ENCODE measurements around the gene DUOX1.
A peak's percentile ranks its signal among the peaks of the same experiment; 100 is the strongest.

DUOX1 gene

GRCh38 chr15:45106002-45106790, 23.6 kb upstream of the DUOX1 start:
- DNase-seq: no peak

DNA sequence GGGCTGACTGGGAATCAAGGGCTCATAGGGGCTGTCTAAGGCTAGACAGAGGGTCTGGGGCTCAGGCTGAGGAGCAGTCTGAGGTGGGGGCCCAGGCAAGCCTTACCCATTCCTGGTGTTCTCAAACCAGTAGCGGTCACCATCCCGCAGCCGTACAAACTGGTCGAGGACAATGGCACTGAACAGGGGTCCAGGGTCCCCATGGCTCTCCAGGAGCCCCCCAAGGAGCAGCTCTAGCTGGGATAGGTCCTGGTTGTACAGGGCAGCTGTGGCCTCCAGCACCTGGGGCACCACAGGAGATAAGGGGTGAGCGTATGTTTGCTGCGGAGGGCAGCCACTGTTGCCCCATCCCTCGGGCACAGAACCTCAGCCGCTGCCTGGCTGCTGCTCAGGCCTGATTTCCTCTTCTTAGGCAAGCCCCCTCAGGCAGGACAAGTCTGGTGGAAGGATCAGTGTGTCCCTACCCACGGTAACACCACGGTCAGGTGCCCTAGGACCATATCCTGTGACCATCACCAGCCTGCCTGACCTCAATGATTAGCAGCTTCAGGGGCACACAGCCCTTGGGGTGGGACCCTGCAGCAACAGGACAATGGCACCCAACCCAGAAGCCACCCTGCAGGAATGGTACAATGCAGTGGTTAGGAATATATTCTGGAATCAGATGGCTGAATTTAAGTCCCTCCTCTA, 21.7 kb upstream of the DUOX1 start:
- DNase-seq: no peak

- DNase-seq: no peak
These were observed 19.5 kb upstream of the DUOX1 start for GRCh38 chr15:45110256-45110820.

DNA sequence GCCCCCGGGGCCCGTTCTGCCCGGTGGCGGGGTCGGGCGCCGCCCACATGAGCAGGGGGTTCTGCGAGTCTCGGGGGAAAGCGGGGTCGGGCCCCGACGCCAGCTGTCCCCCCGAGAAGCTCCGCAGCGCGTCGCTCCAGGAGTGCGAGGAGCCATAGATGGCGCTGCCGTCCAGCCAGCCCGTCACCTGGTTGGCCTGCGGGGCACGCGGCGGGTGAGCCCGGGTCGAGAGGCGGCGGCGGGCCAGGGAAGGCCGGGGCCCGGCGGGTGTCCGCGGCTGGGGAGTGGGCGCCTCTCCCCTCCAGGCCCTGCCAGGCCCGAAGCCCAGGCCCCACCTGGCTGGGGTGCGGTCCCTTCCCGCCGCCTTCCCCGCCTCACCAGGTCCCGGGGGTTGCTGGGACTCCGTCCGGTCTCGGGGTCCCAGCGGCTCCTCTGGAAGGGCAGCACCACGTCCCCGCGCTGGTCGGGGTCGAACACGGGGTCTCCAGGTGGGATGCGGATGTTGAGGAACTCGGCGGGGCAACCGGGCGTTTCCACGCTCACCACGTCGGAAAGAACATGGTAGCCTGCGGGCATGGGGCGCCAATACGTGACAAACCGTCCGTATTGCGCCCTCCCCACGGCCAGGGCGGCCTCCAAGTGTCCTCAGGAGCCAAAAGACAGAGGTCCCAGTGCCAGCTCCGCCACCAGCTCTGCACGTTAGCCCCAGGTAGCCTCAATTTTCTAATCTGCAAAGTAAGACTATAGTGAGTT, 18.2 kb upstream of the DUOX1 start:
- no peak for DNase-seq

DNA sequence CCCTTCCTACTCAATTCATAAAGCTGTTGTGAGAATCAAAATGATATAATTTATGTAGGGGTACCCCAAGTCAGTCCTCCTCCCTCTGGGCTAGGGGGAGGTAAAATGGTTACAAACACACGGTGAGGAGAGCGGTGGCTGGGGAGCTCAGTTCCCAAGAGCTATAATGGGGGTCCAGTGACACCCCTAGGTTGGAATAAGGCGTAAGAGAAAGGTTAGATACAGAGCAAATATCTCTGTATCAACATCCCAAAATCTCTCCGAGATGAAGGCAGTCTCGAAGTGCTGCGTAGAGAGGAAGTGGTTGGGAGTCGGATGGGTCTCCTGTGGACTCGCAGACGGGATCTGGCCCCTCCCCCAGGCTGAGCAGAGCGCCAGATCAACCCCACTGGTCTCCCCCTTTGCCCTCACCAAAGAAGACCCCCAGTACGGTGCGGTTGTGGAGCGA, 17.6 kb upstream of the DUOX1 start:
- DNase-seq: no peak

- no peak for DNase-seq
These were observed 17.0 kb upstream of the DUOX1 start for GRCh38 chr15:45112591-45113379.

GRCh38 chr15:45113380-45113990, 16.3 kb upstream of the DUOX1 start:
- no peak for DNase-seq

GRCh38 chr15:45114076-45114750, 15.6 kb upstream of the DUOX1 start, which contains the start of the genes DUOX2 and DUOXA2:
DUOX2 (minus strand) TSS chr15:45114172; CDS start chr15:45113411, 761 bp downstream.
DUOXA2 (plus strand) TSS chr15:45114326; CDS start chr15:45114606, 280 bp downstream.
- DNase-seq: no peak

DNA sequence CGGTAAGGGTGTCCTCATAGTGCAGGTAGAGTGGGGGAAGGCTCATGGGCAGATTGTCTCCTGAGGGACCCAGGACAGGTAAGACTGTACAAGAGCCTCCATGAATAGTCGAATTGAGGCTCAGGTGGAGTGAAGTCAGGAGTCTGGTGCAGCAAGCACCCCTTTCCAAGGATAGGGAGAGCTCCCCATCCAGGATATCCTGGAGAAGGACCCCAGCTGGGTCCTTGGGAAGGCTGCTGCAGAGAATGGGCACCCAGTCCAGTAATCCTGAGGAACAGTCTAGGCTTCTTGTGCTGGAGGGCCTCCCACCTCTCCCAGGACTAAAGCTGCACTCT, 15.1 kb upstream of the DUOX1 start:
- no peak for DNase-seq

- DNase-seq: no peak
These were observed 14.4 kb upstream of the DUOX1 start for GRCh38 chr15:45115312-45115820.

GRCh38 chr15:45116006-45116481, 13.8 kb upstream of the DUOX1 start:
- no peak for DNase-seq

- no peak for DNase-seq
These were observed 13.1 kb upstream of the DUOX1 start for GRCh38 chr15:45116482-45117307.

DNA sequence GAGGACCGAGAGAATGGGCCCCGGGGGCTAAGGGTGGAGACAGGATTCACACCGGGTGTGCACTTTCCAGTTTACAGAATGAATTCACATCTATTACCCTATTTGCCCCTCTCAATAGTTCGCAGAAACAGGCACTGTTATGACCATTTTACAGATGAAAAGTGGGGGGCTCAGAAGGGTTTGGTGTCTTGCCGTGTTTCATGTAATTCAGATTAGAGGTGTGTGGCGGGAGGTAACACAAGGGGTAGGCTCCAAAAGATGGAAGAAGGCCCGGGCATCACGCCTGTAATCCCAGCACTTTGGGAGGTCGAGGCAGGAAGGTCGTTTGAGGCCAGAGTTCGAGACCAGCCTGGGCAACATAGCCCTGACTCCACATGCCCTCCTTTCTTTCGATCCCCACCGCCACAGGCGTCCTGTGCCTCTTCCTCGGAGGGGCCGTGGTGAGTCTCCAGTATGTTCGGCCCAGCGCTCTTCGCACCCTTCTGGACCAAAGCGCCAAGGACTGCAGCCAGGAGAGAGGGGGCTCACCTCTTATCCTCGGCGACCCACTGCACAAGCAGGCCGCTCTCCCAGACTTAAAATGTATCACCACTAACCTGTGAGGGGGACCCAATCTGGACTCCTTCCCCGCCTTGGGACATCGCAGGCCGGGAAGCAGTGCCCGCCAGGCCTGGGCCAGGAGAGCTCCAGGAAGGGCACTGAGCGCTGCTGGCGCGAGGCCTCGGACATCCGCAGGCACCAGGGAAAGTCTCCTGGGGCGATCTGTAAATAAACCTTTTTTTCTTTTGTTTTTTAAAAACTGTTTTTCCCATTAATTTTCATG, 12.3 kb upstream of the DUOX1 start:
- DNase-seq: no peak

DNA sequence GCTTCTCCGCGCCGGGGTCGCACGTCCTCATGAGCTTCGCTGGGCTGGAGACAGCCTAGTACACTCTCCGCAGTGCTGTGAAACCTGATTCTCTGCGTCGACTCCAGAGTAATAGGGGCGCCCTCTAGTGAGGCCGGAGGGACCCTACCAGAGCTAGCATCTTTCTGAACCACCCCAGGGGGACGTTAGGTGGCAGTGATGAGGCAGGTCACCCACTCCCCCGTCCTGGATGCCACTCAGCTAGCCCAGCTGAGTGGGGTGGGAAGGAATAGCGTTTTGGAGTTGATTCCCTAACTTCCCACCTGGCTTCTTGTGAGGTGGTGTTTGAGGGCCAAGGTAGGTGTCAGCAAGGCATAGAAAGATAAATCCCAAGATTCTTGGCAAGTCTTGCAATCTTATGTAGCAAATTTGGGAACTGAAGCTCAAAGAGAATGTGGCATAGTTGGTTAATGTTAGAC, 11.6 kb upstream of the DUOX1 start:
- DNase-seq: peak; percentile 89 to 94 (median 92)

GRCh38 chr15:45118996-45119395, 10.8 kb upstream of the DUOX1 start:
- DNase-seq: no peak

GRCh38 chr15:45120081-45120972, 9.5 kb upstream of the DUOX1 start:
- no peak for DNase-seq

DNA sequence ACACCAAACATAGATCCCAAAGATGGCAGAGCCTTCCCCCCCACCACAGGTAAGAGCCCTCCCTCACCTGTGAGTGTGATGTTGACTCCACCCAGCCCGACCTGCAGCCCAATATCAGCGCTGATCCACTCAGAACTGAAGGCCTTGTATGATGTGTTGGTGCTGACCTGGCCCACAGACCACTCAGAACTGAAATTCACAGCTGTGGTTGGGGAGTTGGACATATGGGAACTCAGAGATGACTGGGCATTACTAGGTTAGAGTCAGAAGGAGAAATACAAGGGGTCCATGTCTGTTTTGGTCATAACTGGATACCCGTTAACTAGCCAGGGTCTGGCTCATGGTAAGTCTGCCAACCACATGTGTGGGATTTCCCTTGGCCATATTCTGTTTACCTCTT, 8.8 kb upstream of the DUOX1 start:
- no peak for DNase-seq

Data from suppressor macrophage (primary cell).